Loucy (cell line): Measurements from ENCODE around the gene CEP83.

Experiments
- EZH2phosphoT487 ChIP-seq: fragments of 200-600 bp; IDR thresholded peaks from 2 replicates; pipeline ENCODE4 v1.6.1; 2018; ENCODE audit warnings: antibody characterized with exemption, mild to moderate bottlenecking, moderate library complexity, borderline replicate concordance
- TF ChIP-seq, protein P1 (sequence below): fragments of 200-600 bp; sonication (generic); conservative IDR thresholded peaks from 2 replicates; pipeline ENCODE4 v1.5.1; 2014; ENCODE audit warnings: mild to moderate bottlenecking, antibody characterized with exemption, low read length

DNA sequence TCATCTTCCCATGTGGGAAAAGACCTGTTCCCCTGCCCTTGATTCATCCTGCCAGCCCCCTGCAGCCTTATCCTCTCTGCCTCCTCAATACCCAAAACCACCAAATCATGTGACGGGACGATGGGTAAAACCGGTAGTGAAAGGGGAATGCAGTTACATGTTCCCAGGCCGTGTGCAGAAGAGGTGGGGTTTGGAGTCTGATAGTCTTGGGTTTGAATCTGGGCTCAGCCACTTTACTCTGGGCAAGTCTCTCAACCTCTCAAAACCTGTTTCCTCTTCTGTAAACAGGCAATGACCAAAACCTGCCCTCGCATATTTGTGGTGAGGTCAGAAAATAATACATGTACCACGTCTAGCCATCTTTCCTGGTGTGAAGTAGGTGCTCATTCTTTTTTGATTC lies 188.3 kb downstream of the CEP83 start:
- TF ChIP-seq, protein P1, sequence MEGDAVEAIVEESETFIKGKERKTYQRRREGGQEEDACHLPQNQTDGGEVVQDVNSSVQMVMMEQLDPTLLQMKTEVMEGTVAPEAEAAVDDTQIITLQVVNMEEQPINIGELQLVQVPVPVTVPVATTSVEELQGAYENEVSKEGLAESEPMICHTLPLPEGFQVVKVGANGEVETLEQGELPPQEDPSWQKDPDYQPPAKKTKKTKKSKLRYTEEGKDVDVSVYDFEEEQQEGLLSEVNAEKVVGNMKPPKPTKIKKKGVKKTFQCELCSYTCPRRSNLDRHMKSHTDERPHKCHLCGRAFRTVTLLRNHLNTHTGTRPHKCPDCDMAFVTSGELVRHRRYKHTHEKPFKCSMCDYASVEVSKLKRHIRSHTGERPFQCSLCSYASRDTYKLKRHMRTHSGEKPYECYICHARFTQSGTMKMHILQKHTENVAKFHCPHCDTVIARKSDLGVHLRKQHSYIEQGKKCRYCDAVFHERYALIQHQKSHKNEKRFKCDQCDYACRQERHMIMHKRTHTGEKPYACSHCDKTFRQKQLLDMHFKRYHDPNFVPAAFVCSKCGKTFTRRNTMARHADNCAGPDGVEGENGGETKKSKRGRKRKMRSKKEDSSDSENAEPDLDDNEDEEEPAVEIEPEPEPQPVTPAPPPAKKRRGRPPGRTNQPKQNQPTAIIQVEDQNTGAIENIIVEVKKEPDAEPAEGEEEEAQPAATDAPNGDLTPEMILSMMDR, result no peak
- no peak for TF ChIP-seq EZH2phosphoT487
